Posterior cingulate gyrus (tissue), 11 donors: ENCODE measurements around the gene CMTM4.
A peak's percentile ranks its signal among the peaks of the same experiment; 100 is the strongest.
"Not testable (repeated sequence)": the region's sequence is repeated elsewhere in the genome, so short reads cannot be mapped to it uniquely, and the experiment has no call there.

Experiments
- DNase-seq, 10 donors: peaks; one replicate each; pipeline versions ENCODE4 v3.0.0 to v3.0.0-alpha.2; 2020 to 2021; ENCODE audit warnings: mixed read lengths in 3 of 10
- intact Hi-C: fragments of 100-400 bp; cut with DNase I; formaldehyde crosslinking; loops from one replicate; pipeline ENCODE4 v1.15.1; 2023

Gene CMTM4

DNA sequence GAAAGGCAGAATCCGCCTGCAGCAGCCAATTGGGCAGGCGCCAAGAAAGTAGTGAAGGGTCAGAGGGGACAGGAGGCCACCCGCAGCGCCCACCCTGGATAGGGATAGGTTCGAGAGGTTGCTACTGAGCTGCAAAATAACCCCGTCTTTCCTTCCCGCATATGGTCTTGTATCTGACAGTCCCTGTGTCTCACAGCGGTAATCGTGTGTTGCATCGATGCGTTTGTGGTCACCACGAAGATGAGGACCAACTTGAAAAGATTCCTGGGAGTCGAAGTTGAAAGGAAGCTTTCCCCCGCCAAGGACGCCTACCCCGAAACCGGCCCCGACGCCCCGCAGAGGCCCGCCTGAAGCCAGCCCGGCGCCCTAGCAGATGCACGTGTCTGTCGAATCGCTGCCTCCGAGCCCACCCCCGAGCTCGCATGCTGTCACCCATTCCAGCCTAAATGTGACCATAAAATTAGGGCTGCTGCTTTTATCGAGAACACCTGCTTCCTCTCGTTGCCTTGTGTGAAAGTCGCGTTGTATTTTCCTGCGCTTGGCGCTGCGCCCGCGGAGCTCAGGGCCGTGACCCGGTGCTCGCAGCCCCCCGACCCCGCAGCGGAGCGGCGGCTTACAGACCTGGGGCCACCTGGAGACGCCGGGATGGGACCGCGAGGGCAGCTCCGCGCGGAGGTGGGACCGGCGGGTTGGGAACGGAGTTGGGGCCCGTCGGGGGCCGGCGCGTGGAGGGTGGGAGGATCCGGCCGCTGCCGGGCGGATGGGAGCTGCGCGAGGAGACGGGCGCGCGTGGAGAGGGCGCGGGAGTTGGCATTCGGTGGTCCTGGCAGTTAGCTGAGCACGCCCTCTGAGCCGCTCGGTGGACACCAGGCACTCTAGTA, 117.7 kb downstream of the CMTM4 start, which contains the start of gene CMTM2:
Gene CMTM2, plus strand, starts transcription at position 813 of the 881 bp plus-strand sequence. CDS start 145 bp downstream, outside the sequence.
- peak in 1 of 10 donors; percentile 86 for DNase-seq
- intact Hi-C loops: no loop called here

DNA sequence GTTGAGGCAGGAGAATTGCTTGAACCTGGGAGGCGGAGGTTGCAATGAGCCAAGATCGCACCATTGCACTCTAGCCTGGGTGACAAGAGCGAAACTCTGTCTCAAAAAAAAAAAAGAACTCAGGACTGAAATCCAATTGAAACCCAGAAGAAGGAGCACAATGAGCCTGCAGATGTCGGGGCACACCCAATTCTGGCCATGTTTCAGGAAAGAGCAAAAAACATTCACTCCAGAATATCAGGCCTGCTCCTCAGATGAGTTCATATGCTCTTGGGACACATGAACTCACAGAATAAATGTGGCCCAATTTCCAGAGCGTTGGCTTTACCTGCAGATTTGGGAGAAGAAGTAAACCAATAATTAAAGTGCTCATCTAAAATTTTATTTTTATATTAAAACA, 120.2 kb downstream of the CMTM4 start:
- DNase-seq: no peak
- intact Hi-C loops: no loop called here

DNA sequence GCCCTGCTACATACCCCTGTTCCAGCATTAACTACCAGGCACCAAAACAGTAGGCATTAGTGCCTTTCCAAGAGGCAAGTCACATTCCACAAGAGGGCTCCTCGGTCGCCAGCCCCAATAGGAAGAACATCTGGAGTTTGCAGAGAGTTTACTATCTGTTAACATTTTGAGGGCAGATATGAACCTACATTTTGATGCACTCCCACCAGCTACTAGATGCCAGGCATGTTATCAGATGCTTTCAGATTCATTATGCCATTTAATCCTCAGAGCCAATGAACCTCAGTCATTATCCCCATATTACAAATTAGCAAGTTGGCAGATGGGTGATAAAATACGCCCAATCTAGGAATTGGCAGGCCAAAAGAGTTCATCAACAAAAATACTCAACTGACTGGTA, 121.5 kb downstream of the CMTM4 start:
- intact Hi-C loops: no loop called here
- no peak for DNase-seq

DNA sequence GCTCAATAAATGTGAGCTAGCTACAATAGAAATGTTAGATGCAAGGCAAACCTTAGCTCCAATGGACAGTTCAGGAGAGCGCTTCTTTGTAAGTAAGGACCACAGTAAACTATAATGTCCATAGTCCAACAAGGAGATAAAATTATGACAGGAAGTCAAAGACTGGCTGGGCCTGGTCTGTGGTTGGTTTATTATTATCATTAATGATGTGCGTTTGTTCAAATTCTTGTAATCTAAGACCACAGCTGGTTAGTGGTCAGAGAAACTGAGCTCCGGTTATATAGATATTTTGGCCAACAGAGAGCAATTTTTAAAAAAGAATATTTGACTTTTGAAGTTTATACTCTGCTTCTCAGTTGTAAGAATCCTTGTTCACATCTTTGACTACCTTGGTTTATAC, 122.0 kb downstream of the CMTM4 start:
- DNase-seq: no peak

DNA sequence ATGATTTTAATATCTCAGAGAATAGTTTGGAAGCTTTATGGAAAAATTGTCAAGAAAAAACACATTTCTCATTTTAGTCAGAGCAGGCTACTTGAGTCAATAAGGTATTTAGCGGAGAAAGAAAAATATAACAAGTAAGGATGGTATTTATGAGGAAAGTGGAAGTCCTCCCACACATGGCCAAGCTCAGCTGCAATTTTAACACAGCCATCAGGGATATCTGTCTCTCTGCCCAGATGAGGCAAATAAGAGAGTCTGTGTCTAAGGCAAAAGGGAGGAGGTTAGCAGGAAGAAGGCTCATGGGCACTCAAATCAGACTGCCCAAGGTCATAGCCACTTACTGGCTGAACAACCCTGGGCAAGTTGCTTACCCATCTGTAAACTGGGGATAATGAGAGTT, 122.5 kb downstream of the CMTM4 start:
- DNase-seq: no peak
- intact Hi-C loops: no loop called here

More for the DNA sequence above, 122.0 kb downstream of the CMTM4 start:
- intact Hi-C loops: no loop called here

DNA sequence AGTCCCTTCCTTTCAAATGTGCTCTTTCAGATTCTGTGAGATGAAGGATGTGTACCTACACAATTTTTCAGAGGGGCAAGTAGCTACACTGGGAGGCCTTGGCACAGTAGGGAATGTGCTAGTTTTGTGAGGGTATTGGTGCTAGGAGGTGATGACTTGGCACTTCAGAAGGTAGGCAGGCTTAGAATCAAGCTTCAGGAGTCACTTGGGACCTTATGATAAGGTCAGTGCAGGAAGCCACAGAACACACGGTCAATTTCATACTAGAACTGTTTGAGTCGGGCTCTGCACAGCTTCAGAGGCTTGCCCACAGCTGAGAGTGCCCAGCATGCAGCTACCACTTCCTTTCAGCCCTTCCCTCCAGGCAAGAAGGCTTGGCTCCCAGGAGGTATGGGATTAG, 124.2 kb downstream of the CMTM4 start:
- intact Hi-C loops: no loop called here
- DNase-seq: no peak

DNA sequence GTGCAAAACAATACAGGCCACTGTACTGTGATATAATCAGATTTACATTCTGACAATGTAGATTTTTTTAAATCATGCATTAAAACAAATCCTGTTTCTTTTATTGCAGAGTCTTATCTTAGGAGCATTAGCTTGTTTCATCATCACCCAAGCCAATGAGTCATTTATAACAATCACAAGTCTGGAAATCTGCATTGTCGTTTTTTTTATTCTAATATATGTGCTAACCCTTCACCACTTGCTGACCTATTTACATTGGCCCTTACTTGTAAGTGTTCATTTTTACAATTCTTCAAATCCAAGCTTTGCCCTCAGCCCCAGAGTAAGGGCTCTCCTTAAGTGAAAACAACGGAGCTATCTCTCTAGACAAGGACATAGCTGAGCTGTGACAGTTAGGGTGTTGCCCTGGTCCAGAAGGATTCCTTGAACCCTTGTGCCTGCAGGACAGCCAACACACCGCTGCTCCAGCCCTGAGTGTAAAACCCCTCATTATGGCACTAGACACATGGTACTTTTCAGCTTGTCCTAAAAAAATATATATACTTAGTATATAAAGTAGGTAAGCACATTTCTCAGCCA, 126.6 kb downstream of the CMTM4 start:
- intact Hi-C loops: no loop called here
- DNase-seq: no peak

DNA sequence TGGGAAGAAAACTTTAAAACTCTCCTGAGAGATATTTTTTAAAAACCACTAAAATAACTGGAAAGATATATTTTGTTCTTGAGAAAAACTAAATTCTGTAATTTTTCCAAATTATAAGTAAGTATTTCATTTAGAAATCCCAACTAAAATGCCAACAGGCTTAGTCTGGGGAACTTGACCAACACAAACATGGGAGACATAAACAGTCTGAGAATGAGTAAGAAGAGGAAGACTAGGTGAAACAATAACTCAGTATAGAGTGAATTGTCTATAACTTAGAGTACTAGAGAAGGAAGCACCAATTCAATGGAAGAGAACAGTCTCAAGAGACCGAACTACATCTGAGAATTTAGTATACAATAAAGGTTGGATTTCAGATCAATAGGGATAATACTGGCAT, 127.4 kb downstream of the CMTM4 start:
- intact Hi-C loops: no loop called here
- no peak for DNase-seq

DNA sequence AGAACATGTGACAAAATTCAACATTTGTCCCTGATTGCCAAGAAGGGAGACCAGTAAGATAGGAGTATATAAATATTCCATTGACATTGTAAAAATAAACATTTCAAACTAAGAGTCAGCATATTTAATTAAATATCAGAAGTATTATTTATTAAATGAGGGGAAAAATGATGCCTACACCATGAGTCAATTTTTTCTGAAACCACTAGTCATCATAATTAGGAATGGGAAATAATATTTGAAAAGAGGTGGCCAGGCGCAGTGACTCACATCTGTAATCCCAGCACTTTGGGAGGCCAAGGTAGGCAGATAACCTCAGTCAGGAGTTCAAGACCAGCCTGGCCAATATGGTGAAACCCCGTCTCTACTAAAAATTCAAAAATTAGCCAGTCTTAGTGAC, 128.2 kb downstream of the CMTM4 start:
- DNase-seq: no peak
- intact Hi-C loops: no loop called here

DNA sequence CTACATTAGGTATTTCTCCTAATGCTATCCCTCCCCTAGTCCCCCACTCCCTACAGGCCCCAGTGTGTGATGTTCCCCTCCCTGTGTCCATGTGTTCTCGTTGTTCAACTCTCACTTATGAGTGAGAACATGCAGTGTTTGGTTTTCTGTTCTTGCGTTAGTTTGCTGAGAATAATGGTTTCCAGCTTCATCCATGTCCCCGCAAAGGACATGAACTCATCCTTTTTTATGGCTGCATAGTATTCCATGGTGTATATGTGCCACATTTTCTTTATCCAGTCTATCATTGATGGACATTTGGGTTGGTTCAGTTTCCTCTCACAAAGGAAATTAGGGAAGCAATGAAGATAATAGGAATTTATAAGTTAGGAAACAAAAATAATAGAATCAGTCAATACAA, 129.3 kb downstream of the CMTM4 start:
- intact Hi-C loops, DNase-seq: not testable (repeated sequence)

DNA sequence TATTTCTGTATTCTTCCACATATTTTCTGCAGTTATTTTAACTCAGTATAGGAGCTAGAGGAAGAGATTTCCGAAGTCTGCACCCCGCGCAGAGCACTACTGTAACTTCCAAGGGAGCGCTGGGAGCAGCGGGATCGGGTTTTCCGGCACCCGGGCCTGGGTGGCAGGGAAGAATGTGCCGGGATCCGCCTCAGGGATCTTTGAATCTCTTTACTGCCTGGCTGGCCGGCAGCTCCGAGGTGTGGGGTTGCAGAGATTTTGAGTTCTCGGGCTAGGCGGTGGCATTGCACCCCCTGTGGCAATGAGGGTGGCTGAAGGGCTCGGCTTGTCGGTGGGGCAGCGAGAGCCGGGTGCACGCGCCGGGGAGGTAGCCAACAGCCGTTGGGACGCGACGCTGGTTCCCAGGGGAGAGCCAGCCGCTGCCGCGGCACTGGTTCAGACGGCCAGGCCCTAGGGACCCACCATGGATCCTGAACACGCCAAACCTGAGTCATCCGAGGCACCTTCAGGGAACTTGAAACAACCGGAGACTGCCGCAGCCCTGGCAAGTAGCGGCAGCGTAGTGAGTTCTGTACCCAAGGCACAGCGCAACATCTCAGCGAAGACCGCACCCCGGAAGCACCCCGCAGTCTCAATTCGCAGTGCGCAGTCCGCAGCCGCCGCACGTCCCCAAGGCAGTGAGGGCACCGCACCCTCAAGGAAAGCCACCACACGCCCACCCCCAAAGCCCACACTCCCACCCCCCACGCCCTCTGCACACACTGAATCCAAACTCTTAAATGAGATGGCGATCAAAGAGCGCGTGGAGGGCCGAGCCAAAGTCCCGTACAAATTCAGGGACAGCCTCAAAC, 130.3 kb downstream of the CMTM4 start, which contains the start of gene CMTM1:
Gene CMTM1, plus strand, starts transcription at position 389 of the 851 bp plus-strand sequence. Its CDS starts 75 bp downstream, at position 464.
- peak in 1 of 10 donors; percentile 75 for DNase-seq
- intact Hi-C loops: no loop called here
